HuH-7 (cell line): Measurements from ENCODE around the gene ATF7.

Experiments
- DNase-seq: peaks from one replicate; pipeline ENCODE4 v3.0.0; 2011; ENCODE audit warnings: low spot score

Gene ATF7

GRCh38 chr12:53523131-53523530, 103.1 kb downstream of the ATF7 start:
- no peak for DNase-seq

DNA sequence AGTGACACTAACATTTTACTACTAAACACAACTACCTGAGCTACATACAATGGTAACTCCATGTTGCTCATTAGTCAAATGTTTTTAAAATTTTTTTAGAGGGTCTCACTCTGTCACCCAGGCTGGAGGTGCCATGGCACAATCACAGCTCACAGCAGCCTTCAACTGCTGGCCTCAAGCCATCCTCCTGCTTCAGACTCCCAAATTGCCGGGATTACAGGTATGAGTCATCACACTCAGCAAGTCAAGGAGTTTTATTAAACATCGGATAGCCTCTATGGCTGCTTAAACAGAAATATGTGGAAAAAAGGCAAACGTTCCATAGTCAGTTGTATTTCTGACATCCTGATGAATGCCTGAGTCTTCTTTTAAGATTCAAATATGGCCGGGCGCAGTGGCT, 107.8 kb downstream of the ATF7 start:
- DNase-seq, result no peak

GRCh38 chr12:53516758-53517455, 109.3 kb downstream of the ATF7 start:
- no peak for DNase-seq

DNA sequence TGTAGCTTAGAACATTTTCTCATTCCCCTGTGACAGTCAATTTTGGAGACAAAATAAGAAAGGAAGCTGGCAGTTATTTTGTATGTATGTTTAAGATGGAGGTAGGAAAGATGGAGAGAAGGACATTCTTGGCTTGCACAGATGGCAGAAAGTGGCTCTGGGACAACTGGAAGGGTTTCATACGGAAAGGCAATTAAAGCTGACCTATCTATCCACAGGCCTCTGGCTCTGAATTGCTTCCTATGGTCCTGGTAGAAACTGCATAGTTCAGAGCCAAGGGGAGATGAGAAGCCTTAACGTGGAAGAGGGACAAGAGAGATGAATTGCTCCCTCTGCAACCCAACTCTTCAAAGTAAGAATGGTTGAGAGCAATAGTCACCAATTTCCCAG, 110.9 kb downstream of the ATF7 start:
- no peak for DNase-seq

DNA sequence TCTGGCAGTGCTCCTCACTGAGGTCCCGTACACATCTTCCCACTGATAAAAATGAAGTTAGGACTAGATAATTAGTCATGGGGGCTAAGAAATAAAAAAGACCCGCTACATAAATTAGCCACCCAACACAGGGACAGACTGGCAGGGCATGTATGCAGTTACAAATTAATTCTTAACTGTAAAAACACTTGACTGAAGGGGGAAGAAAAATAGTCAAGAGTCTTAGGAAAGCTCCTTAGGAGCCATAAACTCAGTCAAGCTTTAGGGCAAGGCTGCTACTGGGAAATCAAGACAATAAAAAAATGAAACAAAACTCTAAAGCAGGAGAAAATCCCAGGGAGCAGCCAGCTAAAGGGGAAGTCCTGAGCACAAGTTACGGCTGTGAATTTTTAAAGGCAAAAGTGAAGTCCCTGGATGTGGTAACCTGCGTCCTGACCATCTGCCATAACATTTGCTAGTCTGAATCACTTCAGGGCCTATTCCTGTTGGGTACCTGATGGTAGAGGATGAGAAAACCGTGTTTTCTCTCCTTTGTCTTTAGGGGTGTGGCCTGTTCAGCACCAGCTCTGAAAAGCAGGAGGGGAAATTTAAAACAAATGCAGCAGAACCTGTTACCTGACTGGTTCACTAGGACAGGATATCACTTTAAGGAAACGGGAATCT, 111.4 kb downstream of the ATF7 start:
- no peak for DNase-seq

DNA sequence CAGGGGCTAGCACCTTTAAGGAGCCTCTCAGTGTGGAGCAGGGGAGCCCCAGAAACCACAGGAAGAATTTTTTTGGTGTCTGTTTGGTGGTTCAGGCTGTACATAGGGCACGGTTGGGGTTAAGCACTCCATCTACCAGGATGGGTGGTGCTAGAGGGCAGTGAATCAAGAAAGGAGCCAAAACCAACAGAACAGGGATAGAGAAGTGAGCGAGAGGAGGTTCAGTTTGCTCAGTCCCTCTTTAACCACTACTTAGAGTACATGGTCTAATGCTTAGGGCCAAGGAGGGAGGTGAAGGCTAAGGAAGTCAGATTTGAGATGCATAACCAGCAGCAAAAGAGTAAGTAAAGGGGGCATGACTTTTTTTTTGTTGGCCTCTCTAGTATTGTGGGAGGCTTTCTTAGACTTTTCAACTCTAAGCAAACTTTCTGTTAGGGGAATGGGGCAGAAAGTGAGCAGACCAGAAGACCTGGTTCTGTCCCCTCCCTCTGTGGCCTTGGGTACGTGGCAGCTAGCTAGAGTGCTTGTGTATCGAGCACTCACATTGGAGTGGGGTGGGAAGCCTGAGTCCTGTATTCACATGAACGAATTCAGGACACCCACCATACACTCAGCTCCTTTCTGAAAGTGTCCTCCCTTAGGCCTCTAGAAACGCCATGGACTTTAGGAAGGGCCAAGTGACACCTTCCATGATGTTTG, 112.3 kb downstream of the ATF7 start:
- no peak for DNase-seq

DNA sequence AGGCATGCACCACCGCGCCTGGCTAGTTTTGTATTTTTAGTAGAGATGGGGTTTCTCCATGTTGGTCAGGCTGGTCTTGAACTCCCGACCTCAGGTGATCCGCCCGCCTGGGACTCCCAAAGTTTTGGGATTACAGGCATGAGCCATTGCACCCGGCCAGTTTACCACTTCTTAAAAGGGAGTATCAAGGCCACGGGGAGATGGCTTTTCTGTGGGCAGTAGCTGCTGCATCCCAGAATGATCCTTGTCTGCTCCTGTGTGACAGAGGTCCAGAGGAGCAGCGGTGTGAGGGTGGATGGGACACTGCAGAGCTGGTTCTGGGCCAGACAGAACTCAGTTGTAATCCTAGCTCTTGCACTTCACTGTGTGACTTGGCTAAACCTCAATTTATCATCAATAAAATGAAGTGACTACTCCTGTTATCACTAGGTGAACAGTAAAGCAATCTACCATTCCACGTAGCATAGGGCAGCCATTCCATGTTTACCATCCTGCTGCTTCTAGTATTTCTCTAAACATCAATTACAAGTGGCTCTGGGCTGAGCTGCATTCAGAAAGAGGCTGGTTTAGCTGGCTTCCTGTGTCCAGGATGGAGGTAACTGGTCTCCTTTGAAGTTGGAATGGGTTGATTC, 115.9 kb downstream of the ATF7 start:
- no peak for DNase-seq

GRCh38 chr12:53508534-53509170, 117.5 kb downstream of the ATF7 start:
- peak; percentile 91 for DNase-seq

- DNase-seq, result no peak
Measured at GRCh38 chr12:53507603-53507885, 118.6 kb downstream of the ATF7 start.

GRCh38 chr12:53506881-53507602, 119.1 kb downstream of the ATF7 start, which contains the start of gene NPFF:
Gene NPFF, minus strand, starts transcription at chr12:53507484. Its CDS starts 10 bp downstream, at chr12:53507474.
- no peak for DNase-seq

DNA sequence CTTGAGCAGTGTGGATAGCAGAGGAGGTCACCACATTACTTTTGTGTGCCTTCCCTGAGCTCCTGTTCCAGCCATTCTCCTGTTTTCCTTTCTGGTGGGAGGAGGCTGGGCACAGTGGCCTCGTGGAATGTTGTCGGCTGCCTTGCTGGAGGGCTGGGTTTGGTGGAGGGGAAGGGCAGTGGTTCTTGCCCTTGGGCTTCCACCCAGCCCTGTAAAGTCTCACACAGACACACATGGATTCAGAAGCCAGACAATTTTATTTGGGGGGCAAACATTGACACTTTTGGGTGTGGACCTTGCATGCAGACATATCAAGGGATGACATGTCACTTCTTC, 119.8 kb downstream of the ATF7 start:
- DNase-seq, result no peak

- no peak for DNase-seq
Measured at GRCh38 chr12:53505555-53506449, 120.4 kb downstream of the ATF7 start.

- no peak for DNase-seq
Measured at GRCh38 chr12:53505086-53505485, 121.1 kb downstream of the ATF7 start.

DNA sequence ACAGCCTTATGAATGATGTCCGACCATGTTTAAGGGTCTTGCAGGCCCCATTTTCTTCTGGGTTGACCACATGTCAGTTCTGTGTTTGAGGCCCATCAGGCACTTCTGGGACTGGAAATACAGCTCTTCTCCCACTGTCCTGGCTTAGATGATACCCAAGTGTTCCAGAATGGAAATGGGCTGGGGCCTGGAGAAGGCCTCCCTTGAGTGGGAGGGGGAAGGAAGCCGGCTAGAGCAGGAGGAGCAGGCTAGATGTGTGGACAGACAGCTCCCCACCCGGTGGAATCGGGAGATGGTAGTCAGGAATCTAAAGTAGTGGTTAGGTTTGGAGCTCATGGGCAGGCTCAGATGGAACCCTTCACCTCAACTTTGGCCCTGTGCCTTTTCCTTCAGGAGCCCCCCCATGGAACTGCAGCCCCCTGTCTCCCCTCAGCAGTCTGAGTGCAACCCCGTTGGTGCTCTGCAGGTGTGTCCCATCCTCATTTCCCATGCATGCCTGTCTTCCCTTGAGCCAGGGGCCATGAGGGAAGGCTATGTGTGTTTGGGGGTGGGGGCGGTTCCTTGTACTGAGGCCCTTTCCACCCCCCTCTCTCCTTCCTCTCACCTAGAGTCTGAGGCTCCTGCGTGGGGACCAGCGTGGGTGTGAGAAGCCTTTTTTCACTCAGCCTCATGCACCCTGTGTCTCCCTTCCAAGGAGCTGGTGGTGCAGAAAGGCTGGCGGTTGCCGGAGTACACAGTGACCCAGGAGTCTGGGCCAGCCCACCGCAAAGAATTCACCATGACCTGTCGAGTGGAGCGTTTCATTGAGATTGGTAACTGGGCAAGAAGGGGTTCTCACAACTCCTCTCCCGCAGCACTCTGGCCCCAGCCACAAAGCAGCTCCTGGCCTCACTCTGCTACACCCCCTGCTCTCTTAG, 121.9 kb downstream of the ATF7 start:
- no peak for DNase-seq

- DNase-seq, result no peak
Measured at GRCh38 chr12:53502983-53503728, 123.0 kb downstream of the ATF7 start.

DNA sequence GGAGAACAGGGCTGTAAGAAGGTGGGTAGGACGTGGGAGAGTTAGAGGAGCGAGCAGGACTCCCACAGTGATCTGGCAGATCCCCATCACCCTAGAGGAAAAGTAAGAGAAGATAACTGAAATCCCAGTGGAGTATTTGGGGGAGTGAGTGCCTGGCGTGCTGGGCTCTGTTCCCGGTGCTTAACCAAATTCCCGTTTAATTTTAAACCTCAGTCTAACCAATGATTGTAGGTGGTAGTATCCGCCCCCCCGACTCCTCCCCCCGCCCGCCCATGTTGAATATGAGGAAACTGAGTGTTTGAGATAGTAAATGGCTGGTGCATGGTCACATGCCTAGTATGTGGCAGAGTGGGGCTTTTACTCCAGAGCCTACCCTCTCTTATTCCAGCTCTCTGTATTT, 123.9 kb downstream of the ATF7 start:
- DNase-seq, result no peak

GRCh38 chr12:53501615-53502181, 124.5 kb downstream of the ATF7 start:
- DNase-seq, result no peak

DNA sequence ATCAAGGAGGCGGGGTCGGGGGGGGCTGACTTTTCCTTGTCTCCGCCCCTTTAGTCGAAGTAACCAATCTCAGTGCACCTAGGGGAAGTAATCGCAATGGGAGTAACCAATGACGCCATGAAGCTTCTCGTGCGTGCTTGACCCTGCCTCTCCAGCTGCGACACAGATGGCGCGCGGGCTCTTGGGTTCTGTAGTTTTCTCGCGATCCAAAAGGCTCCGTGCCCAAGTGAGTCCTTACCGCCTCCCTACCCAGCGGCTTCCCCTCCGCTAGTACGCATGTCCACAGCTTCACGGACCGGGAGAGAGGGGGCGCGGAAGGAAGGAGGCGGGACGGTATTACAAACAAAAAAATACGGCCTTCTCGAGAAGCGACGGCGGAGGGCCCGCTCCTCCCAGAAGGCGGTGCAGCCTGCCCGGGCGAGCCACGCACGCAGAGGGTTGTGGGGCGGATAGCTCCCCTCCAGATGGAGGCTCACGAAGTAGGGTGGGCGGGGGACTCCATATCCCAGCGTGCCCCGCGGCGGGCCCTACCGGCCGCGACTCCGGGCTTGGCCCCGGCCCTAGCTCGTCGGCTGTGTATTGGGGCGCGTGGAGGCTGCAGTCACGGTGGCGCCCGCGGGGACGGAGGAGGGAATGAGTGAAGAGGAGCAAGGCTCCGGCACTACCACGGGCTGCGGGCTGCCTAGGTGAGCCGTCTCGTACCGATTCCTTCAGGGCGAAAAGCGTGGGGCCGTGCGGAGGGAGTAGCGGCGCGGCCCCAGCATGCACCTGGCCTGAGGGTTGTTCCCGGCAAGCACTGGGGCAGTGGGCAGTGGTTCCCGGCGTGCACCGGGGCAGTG, 125.2 kb downstream of the ATF7 start, which contains the start of gene TARBP2:
TARBP2 (plus strand) TSS at position 508 of the 839 bp plus-strand sequence; CDS start at position 634, 126 bp downstream.
- DNase-seq, result peak; percentile 98
